ENCODE measurements around the gene FBXO31.

Gene FBXO31

DNA sequence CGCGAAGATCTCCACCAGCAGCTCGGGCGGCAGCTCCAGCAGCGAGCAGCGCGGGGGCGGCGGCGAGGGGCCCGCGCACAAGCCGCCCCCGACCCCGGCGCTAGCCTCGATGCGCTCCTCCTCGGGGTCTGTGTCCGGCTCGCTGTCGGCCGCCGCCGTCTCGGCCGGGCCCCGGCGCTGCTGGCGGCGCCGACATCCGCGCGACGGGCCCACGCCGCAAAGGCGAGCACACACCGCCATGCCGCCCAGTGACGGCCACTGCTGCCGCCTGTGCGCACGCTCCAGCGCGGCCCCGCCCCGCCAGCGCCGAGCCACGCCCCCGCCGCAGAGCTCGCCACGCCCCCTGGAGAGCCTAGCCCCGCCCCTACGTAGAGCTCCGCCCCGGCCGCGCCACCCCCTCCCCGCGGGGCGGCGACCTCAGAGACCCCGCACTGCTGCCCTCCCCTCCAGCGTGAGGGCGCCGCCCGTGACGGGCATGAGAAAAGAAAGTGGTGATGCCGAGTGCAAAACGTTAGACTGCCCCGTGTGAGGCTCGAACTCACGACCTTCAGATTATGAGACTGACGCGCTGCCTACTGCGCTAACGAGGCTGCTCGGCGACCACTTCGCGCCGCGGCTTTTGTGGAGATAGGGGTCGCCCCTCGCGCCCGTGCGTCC is at the start of gene FBXO31 (continued):
- TF ChIP-seq ZNF146 (tag by site-specific recombination; IDR thresholded peaks at IDR 0.05): 0 out of 2 replicates have a peak, but pooled peaks have one; percentile 26
- peak; percentile 21; the same call in 1 of the 2 replicates for TF ChIP-seq ZBTB6 (tag by site-specific recombination; IDR thresholded peaks at IDR 0.05)
- no peak for TF ChIP-seq ZNF19 (tag by site-specific recombination; IDR thresholded peaks at IDR 0.05; ENCODE audit: low read depth)
- TF ChIP-seq, protein P1, sequence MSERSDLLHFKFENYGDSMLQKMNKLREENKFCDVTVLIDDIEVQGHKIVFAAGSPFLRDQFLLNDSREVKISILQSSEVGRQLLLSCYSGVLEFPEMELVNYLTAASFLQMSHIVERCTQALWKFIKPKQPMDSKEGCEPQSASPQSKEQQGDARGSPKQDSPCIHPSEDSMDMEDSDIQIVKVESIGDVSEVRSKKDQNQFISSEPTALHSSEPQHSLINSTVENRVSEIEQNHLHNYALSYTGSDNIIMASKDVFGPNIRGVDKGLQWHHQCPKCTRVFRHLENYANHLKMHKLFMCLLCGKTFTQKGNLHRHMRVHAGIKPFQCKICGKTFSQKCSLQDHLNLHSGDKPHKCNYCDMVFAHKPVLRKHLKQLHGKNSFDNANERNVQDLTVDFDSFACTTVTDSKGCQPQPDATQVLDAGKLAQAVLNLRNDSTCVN (tag by site-specific recombination; optimal IDR thresholded peaks at IDR 0.05): peak; percentile 90
- TF ChIP-seq, protein P2, sequence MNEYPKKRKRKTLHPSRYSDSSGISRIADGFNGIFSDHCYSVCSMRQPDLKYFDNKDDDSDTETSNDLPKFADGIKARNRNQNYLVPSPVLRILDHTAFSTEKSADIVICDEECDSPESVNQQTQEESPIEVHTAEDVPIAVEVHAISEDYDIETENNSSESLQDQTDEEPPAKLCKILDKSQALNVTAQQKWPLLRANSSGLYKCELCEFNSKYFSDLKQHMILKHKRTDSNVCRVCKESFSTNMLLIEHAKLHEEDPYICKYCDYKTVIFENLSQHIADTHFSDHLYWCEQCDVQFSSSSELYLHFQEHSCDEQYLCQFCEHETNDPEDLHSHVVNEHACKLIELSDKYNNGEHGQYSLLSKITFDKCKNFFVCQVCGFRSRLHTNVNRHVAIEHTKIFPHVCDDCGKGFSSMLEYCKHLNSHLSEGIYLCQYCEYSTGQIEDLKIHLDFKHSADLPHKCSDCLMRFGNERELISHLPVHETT (tag by site-specific recombination; IDR thresholded peaks at IDR 0.05): 0 out of 2 replicates have a peak, but pooled peaks have one; percentile 78
- TF ChIP-seq ZNF561 (tag by site-specific recombination; IDR thresholded peaks at IDR 0.05; ENCODE audit: borderline replicate concordance): peak; percentile 96

- H3K27ac ChIP-seq (ENCODE audit: extremely low read depth, low read depth, low read length): no peak overlapping the region
- peaks cover 0 to 24% of the 10 kb centered on the region in 2 experiments; a peak in 2 of 3 replicates for H3K36me3 ChIP-seq (ENCODE audit: control insufficient read depth in 2 of 2, insufficient read depth in 1 of 2, low read length in 2 of 2)
- no peak overlapping the region for H3K4me3 ChIP-seq (ENCODE audit: low read depth, low read length)
- no peaks in the 10 kb centered on the region for H3K9me3 ChIP-seq (ENCODE audit: control insufficient read depth, insufficient read depth, low read depth, low read length)
- CTCF ChIA-PET: interaction anchor here (0.6 to 1.5 kb wide), 3 partner anchors 15 to 135 kb away, joined by 3 read pairs; no protein-coding TSS in a partner anchor
- POLR2A ChIA-PET: no interaction called here
- peaks cover 3% of the 10 kb centered on the region; the same call in 1 of the 2 replicates for H3K4me1 ChIP-seq (ENCODE audit: control insufficient read depth, insufficient read depth, low read length)
- TF ChIP-seq ZNF121 (tag by site-specific recombination; IDR thresholded peaks at IDR 0.05): no peak
- no peak for TF ChIP-seq ZSCAN23 (tag by site-specific recombination; IDR thresholded peaks at IDR 0.05)
- TF ChIP-seq ZNF560 (tag by site-specific recombination; IDR thresholded peaks at IDR 0.05; ENCODE audit: borderline replicate concordance): no peak
- TF ChIP-seq ZNF350 (tag by site-specific recombination; IDR thresholded peaks at IDR 0.05): no peak
- TF ChIP-seq ZBTB6 (tag by site-specific recombination; IDR thresholded peaks at IDR 0.05): no peak
- no peak for TF ChIP-seq ZNF707 (tag by site-specific recombination; IDR thresholded peaks at IDR 0.05)
- TF ChIP-seq SCRT2 (tag by site-specific recombination; IDR thresholded peaks at IDR 0.05): no peak
- TF ChIP-seq ZFP69B (tag by site-specific recombination; IDR thresholded peaks at IDR 0.05): no peak
- TF ChIP-seq HOXC10 (CRISPR knock-in tag; IDR thresholded peaks at IDR 0.05): no peak
- no peak for TF ChIP-seq ZNF580 (tag by site-specific recombination; IDR thresholded peaks at IDR 0.05)
- TF ChIP-seq KLF10 (tag by site-specific recombination; IDR thresholded peaks at IDR 0.05): no peak
- no peak for TF ChIP-seq ZNF394 (tag by site-specific recombination; IDR thresholded peaks at IDR 0.05; ENCODE audit: borderline replicate concordance)
- TF ChIP-seq KLF16 (tag by site-specific recombination; IDR thresholded peaks at IDR 0.05): no peak
- no peak for TF ChIP-seq ZNF223 (tag by site-specific recombination; IDR thresholded peaks at IDR 0.05)
- TF ChIP-seq ZNF777 (tag by site-specific recombination; IDR thresholded peaks at IDR 0.05; ENCODE audit: borderline replicate concordance): no peak
Measured at GRCh38 chr16:87432330-87432915, 48.8 kb upstream of the FBXO31 start.

Measured in HEK293 (cell line).